ENCODE results near the gene PGK1. TPM values are rescaled to one million over a fixed set of nuclear protein-coding genes. Genes with fewer than 3 reads are reported as not detected.
A peak's percentile ranks its signal among the peaks of the same experiment; 100 is the strongest.
"Not testable (repeated sequence)": the region's sequence is repeated elsewhere in the genome, so short reads cannot be mapped to it uniquely, and the experiment has no call there.

PGK1 gene
- total RNA-seq, 1 donor from 2014 or later: 72.1 TPM

DNA sequence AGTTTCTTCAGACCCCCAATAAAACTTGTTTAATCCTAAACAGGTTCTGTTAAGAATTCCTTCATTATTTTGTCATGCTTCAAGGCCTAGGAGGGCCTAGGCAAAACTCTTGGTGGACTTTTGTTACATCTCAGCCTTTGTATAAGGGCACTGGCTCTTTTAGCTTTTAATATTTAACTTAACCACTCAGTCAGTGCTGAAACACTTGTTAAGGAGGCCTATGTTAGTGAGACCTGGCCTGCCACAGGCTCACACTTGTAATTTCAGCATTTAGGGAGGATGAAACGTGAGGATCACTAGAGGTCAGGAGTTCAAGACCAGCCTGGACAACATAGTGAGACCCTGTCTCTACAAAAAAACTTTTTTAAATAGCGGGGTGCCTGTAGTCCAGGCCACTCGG lies 32.7 kb upstream of the PGK1 start:
- intact Hi-C loops (cut with DNase I): no loop called here
- H3K4me3 ChIP-seq: no peak overlapping the region
- TF ChIP-seq, protein P1, sequence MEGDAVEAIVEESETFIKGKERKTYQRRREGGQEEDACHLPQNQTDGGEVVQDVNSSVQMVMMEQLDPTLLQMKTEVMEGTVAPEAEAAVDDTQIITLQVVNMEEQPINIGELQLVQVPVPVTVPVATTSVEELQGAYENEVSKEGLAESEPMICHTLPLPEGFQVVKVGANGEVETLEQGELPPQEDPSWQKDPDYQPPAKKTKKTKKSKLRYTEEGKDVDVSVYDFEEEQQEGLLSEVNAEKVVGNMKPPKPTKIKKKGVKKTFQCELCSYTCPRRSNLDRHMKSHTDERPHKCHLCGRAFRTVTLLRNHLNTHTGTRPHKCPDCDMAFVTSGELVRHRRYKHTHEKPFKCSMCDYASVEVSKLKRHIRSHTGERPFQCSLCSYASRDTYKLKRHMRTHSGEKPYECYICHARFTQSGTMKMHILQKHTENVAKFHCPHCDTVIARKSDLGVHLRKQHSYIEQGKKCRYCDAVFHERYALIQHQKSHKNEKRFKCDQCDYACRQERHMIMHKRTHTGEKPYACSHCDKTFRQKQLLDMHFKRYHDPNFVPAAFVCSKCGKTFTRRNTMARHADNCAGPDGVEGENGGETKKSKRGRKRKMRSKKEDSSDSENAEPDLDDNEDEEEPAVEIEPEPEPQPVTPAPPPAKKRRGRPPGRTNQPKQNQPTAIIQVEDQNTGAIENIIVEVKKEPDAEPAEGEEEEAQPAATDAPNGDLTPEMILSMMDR (IDR thresholded peaks at IDR 0.05): no peak
- H3K27ac ChIP-seq: no peak overlapping the region
- peaks cover 5 to 11% of the 10 kb centered on the region in 2 donors for H3K9me3 ChIP-seq
- no peaks in the 10 kb centered on the region for H3K36me3 ChIP-seq
- no peaks in the 10 kb centered on the region for H3K27me3 ChIP-seq
- H3K4me1 ChIP-seq: no peaks in the 10 kb centered on the region
- no peak for DNase-seq (ENCODE audit: low spot score in 2 of 2)

DNA sequence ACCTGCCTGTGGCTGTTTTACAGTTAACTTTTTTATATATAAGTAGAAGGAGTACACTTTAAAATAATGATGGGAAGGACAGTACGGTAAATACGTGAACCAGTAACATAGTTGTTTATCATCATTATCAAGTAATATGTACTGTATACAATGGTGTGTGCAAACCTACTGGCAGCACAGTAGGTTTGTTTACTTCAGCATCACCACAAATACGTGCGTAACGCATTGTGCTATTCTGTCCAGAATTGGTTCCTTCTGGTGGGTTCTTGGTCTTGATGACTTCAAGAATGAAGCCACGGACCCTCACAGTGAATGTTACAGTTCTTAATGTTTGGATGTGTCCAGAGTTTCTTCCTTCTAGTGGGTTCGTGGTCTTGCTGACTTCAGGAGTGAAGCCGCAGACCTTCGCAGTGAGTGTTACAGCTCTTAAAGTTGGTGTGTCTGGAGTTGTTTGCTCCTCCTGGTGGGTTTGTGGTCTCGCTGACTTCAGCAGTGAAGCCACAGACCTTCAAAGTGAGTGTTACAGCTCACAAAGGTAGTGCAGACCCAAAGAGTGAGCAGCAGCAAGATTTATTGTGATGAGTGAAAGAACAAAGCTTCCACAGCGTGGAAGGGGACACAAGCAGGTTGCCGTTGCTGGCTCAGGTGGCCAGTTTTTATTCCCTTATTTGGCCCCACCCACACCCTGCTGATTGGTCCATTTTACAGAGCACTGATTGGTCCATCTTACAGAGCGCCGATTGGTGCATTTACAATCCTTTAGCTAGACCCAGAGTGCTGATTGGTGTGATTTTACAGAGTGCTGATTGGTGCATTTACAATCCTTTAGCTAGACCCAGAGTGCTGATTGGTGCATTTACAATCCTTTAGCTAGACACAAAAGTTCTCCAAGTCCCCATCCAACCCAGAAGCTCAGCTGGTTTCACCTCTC lies 30.6 kb upstream of the PGK1 start:
- H3K27me3 ChIP-seq; H3K4me3 ChIP-seq; H3K4me1 ChIP-seq; H3K36me3 ChIP-seq; DNase-seq (ENCODE audit: low spot score in 2 of 2); intact Hi-C loops (cut with DNase I); H3K27ac ChIP-seq: not testable (repeated sequence)
- H3K9me3 ChIP-seq: peaks cover 5 to 12% of the 10 kb centered on the region in 2 donors

DNA sequence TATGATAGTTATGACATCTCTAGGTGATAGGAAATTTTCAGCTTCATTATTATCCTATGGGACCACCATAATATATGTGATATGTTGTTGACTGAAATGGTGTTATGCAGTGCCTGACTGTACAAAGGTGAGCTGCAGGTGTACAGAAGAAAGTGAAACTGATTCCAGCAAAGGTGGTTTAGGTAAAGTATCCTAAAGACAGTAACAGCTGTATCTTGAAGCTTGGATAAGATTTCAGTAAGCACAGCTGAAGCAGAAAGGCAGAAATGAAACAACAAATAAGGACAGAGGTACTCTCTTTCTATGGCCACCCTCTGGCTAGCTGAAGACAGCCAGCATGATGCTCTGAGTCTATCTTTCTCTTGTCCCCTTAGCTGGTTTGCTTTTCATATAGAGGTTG lies 30.0 kb upstream of the PGK1 start:
- Histone ChIP-seq H3K4me1 (no peaks in the 10 kb centered on the region), H3K36me3 (no peaks in the 10 kb centered on the region), H3K9me3 (peaks cover 5 to 12% of the 10 kb centered on the region in 2 donors), H3K27me3 (no peaks in the 10 kb centered on the region), H3K4me3 (no peak overlapping the region), H3K27ac (no peak overlapping the region)
- DNase-seq (ENCODE audit: low spot score in 2 of 2): no peak
- intact Hi-C loops (cut with DNase I): no loop called here
- TF ChIP-seq, protein P1 (IDR thresholded peaks at IDR 0.05): no peak

DNA sequence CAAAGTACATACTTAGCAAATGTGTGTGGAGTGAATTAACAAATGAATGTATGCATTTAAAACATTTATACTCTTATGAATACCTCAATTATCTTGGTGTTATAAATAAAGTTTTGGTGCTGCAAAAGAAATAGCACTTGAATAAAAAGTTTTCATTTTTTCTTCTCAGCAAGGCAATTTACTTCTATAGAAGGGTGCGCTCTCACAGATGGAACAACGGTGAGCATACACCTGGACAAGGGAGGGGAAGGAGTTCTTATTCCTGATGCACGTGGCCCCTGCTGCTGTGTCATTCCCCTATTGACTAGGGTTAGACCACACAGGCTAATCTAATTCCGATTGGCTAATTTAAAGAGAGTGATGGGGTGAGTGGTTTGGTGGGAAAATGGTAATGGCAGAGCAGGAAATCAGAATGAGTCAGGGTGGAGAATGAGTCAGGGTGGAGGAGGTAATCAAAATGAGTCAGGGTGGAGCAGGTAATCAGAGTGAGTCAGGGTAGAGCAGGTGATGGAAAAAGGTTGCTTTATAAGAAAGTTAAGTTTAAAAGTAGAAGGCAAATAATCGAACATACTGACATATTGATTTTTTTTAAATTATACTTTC lies 28.2 kb upstream of the PGK1 start:
- intact Hi-C loops (cut with DNase I): no loop called here
- no peak overlapping the region for H3K27ac ChIP-seq
- no peaks in the 10 kb centered on the region for H3K27me3 ChIP-seq
- no peak for DNase-seq (ENCODE audit: low spot score in 2 of 2)
- H3K36me3 ChIP-seq: no peaks in the 10 kb centered on the region
- H3K4me1 ChIP-seq: no peaks in the 10 kb centered on the region
- TF ChIP-seq, protein P1 (IDR thresholded peaks at IDR 0.05): no peak
- peaks cover 5 to 12% of the 10 kb centered on the region in 2 donors for H3K9me3 ChIP-seq
- H3K4me3 ChIP-seq: no peak overlapping the region

DNA sequence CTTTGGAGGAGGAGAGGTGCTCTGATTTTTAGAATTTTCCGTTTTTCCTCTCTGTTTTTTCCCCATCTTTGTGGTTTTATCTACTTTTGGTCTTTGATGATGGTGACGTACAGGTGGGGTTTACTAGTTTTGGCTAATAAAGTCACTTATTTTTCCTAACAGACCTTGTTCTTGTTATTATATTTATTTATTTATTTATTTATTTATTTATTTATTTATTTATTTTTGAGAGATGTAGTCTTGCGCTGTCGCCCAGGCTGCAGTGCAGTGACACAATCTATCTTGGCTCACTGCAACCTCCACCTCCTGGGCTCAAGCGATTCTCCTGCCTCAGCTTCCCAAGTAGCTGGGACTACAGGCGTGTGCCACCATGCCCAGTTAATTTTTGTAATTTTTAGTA lies 22.6 kb upstream of the PGK1 start:
- H3K36me3 ChIP-seq; H3K27ac ChIP-seq; H3K4me1 ChIP-seq; intact Hi-C loops (cut with DNase I); DNase-seq (ENCODE audit: low spot score in 2 of 2); H3K4me3 ChIP-seq; H3K27me3 ChIP-seq; H3K9me3 ChIP-seq: not testable (repeated sequence)

DNA sequence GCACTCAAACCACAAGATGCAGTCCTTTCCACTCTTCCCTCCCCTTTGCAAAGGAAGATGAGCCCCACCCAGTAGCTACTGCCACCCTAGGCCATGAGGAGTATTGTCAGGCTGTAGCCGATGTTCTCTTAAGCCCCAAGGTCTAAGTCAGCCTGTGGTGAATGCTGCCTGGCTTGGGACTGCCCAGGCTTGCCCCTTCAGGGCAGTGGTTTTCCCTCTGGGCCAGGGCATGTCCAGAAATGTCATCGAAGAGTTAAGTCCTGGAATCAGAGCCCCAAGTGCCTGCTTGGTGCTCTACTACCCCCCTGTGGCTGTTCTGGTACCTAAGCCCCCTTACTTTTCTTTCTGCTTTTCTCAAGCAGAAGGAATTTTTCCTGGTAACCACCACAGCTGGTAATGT lies 11.8 kb upstream of the PGK1 start:
- Histone ChIP-seq H3K36me3 (no peaks in the 10 kb centered on the region), H3K27ac (no peak overlapping the region), H3K4me3 (no peak overlapping the region), H3K4me1 (no peaks in the 10 kb centered on the region), H3K9me3 (no peaks in the 10 kb centered on the region), H3K27me3 (no peaks in the 10 kb centered on the region)
- TF ChIP-seq, protein P1 (IDR thresholded peaks at IDR 0.05): peak in 1 of 3 experiments; percentile 11
- DNase-seq (ENCODE audit: low spot score in 2 of 2): no peak
- intact Hi-C loops (cut with DNase I): no loop called here

All from ascending aorta (tissue), 2 donors.